ENCODE data around the gene TSPAN18. TPM values are rescaled to one million over a fixed set of nuclear protein-coding genes. Genes with fewer than 3 reads are reported as not detected.

Gene TSPAN18
- polyA plus RNA-seq, 1 of the 3 experiments (the other 2 are of a cell fraction), result 0.72 TPM

DNA sequence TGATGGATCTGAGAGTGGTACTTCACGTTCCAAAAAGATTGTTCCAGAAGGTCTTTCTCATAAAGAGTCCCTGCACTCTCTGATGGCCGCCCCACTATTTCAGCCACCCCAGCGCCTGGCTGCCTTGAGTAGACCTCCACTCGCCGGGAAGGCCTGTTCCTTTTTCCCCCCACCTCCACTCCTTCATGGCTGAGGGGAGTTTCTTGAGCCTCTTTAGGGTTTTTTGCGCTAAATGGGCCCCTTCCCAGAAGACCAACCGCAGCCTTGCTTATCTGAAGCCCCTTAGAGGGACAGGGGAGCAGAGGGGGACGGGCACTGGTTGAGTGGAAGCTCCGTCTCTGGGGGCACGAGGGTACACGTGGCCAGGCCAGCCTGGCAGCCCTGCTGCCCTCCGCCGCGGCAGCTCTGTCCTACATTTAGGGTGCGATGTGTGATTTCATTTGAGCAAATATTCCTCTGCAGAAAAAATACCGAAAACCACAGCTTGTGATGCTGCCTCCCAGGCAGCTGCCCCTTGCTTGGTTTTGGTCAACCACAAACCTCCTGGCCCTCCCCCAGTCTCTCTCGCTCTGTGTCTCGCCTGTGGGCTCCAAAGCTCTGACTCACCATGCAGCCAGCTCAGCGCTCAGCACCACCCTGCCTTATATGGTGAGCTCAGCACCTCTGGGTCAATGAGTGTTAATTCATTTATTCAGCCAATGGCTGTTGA, 135.2 kb downstream of the TSPAN18 start (continued):
- TF ChIP-seq MXI1 (IDR thresholded peaks at IDR 0.05; ENCODE audit: low read depth, low read length) (no peak), SMC3 (IDR thresholded peaks at IDR 0.05; ENCODE audit: low read depth, low read length) (no peak), YY1 (IDR thresholded peaks at IDR 0.05; ENCODE audit: low read depth) (no peak), FOSL2 (IDR thresholded peaks at IDR 0.05; ENCODE audit: borderline replicate concordance, low read depth) (peak; percentile 95), GABPA (IDR thresholded peaks at IDR 0.05; ENCODE audit: low read depth) (no peak), RAD21 (IDR thresholded peaks at IDR 0.05; ENCODE audit: low read length) (no peak), FOXM1 (IDR thresholded peaks at IDR 0.05; ENCODE audit: low read depth) (peak; percentile 73; the same call in 1 of the 2 replicates), TEAD4 (IDR thresholded peaks at IDR 0.05; ENCODE audit: borderline replicate concordance, insufficient read depth) (peak; percentile 88), FOXJ3 (CRISPR knock-in tag; IDR thresholded peaks at IDR 0.05) (no peak), ZBTB33 (IDR thresholded peaks at IDR 0.05; ENCODE audit: borderline replicate concordance, low read depth) (peak; percentile 75; the same call in 1 of the 2 replicates), USF2 (IDR thresholded peaks at IDR 0.05; ENCODE audit: borderline replicate concordance, low read depth, low read length) (no peak), TAF1 (IDR thresholded peaks at IDR 0.05; ENCODE audit: borderline replicate concordance, low read depth, low read length) (peak; percentile 28; the same call in 1 of the 2 replicates)
- TF ChIP-seq, protein P1, sequence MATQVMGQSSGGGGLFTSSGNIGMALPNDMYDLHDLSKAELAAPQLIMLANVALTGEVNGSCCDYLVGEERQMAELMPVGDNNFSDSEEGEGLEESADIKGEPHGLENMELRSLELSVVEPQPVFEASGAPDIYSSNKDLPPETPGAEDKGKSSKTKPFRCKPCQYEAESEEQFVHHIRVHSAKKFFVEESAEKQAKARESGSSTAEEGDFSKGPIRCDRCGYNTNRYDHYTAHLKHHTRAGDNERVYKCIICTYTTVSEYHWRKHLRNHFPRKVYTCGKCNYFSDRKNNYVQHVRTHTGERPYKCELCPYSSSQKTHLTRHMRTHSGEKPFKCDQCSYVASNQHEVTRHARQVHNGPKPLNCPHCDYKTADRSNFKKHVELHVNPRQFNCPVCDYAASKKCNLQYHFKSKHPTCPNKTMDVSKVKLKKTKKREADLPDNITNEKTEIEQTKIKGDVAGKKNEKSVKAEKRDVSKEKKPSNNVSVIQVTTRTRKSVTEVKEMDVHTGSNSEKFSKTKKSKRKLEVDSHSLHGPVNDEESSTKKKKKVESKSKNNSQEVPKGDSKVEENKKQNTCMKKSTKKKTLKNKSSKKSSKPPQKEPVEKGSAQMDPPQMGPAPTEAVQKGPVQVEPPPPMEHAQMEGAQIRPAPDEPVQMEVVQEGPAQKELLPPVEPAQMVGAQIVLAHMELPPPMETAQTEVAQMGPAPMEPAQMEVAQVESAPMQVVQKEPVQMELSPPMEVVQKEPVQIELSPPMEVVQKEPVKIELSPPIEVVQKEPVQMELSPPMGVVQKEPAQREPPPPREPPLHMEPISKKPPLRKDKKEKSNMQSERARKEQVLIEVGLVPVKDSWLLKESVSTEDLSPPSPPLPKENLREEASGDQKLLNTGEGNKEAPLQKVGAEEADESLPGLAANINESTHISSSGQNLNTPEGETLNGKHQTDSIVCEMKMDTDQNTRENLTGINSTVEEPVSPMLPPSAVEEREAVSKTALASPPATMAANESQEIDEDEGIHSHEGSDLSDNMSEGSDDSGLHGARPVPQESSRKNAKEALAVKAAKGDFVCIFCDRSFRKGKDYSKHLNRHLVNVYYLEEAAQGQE (IDR thresholded peaks at IDR 0.05; ENCODE audit: low read depth, low read length), result 0 out of 2 replicates have a peak, but pooled peaks have one; percentile 47
